Heart left ventricle (tissue), 13 donors: ENCODE results near the gene DDX3X.

Experiments used
- POLR2A ChIP-seq, 2 donors: fragments of 450-650 bp; IDR thresholded peaks; one replicate each; pipeline ENCODE4 v1.6.1; 2017; ENCODE audit warnings: antibody characterized with exemption in 2 of 2, mild to moderate bottlenecking in 2 of 2, moderate library complexity in 2 of 2
- TF ChIP-seq, protein P1 (sequence below), 12 donors: fragments of 200-600 bp; sonication (generic) in 4 of 12; IDR thresholded peaks; one replicate each; pipeline versions ENCODE4 v1.5.0 to v1.8.0; 2018 to 2022; ENCODE audit warnings: antibody characterized with exemption in 12 of 12, mild to moderate bottlenecking in 5 of 12
- donor health status: ischemic (EF 13 %, LVEDD 7.1; RV severe dilation, severe dysfunction).
- donor health status: DM: no; HTN: yes; CAD: no.
- donor health status: DM: no; HTN: no; CAD: no.
- donor health status: ischemic (EF 25% LVEDD 6.9; RV normal size, moderate dysfunction).
- donor health status: ischemic (EF 25% LVEDD 5.7; RV mildly dilated, moderate dysfunction).
- donor health status: ischemic (EF 35%, LVEDD 5.7; RV mildly dilated, moderate dysfunction).
- donor health status: nonischemic (EF 11% LVEDD 7.7; RV severe dilation, severe dysfunction).
- donor health status: DM: yes; HTN: yes; CAD: no.
- donor health status: PGD.
- donor health status: ischemic (EF 29% LVEDD 5.4; RV normal size, mild dysfunction).
- donor health status: nonischemic (EF 23%, LVEDD 6.1; RV moderate dilation, normal function).

DNA sequence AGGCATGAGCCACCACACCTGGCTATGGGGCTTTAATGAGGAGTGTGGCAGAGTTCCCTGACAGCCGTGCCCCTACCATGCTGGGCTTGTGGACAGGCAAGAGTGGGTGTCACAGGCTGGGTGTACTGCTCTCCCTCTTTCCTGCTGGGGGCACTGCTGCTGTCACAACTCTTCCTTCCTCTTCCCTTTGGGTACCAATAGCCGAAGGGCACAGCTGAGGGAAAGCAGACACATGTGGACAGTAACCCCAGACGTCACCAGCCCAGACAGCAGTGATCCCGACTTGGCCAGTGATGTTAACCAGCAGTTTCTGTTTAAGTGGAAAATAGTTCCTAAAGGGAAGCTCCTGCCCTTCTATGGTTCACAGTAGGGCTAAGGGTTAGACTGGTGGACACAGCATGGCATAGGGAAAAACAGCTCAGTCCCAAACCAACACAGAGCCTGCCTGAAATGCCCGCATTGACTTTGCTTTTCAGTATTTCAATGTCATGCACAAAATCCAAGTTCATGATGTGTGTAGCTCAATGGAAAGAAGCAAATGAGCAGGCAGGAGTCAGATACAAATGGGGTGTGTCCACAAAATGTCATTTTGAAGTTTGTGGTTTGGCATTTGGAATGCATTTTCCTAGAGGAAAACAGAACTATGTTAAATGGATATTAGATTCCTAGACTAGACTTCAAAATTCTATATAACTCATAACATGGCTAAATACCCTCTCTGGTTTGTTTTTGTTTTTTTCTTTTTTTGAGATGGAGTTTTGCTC lies 24.9 kb upstream of the DDX3X start:
- TF ChIP-seq, protein P1, sequence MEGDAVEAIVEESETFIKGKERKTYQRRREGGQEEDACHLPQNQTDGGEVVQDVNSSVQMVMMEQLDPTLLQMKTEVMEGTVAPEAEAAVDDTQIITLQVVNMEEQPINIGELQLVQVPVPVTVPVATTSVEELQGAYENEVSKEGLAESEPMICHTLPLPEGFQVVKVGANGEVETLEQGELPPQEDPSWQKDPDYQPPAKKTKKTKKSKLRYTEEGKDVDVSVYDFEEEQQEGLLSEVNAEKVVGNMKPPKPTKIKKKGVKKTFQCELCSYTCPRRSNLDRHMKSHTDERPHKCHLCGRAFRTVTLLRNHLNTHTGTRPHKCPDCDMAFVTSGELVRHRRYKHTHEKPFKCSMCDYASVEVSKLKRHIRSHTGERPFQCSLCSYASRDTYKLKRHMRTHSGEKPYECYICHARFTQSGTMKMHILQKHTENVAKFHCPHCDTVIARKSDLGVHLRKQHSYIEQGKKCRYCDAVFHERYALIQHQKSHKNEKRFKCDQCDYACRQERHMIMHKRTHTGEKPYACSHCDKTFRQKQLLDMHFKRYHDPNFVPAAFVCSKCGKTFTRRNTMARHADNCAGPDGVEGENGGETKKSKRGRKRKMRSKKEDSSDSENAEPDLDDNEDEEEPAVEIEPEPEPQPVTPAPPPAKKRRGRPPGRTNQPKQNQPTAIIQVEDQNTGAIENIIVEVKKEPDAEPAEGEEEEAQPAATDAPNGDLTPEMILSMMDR (IDR thresholded peaks at IDR 0.05) = no peak
- TF ChIP-seq POLR2A (IDR thresholded peaks at IDR 0.05) = no peak
